ENCODE measurements around the gene GLG1. TPM values are rescaled to one million over a fixed set of nuclear protein-coding genes. Genes with fewer than 3 reads are reported as not detected.
"Not testable (repeated sequence)": the region's sequence is repeated elsewhere in the genome, so short reads cannot be mapped to it uniquely, and the experiment has no call there.

GLG1 gene
- total RNA-seq, 1 experiment from 2014 or later: 81.7 TPM

DNA sequence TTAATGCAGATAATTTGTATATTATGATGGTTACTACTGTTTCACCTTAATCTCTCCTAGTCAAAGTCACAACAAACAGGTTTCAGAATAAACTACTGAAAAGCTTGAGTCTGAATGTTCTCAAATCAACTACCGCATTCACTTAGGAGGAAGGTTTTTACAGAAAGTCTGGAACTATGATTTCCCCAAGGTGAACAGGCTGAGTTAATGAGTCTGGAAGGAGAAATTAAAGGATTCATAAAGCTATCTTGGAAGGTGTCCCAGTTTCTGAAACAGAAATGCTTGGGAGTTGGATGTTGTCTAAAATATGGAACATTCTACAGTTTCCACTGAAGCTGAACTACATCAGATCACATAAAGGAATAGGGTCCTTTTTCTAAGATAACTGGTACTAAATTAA is 69.2 kb downstream of the GLG1 start:
- DNase-seq (ENCODE audit: low read depth): not testable (repeated sequence)

- DNase-seq (ENCODE audit: low read depth): not testable (repeated sequence)
These were observed 72.3 kb downstream of the GLG1 start for GRCh38 chr16:74534650-74535049.

GRCh38 chr16:74524926-74525325 is 82.0 kb downstream of the GLG1 start:
- DNase-seq (ENCODE audit: low read depth): no peak

GRCh38 chr16:74524117-74524516 is 82.8 kb downstream of the GLG1 start:
- DNase-seq (ENCODE audit: low read depth): no peak

GRCh38 chr16:74523706-74524105 is 83.2 kb downstream of the GLG1 start:
- DNase-seq (ENCODE audit: low read depth): not testable (repeated sequence)

GRCh38 chr16:74522160-74522559 is 84.8 kb downstream of the GLG1 start:
- DNase-seq (ENCODE audit: low read depth): no peak

DNA sequence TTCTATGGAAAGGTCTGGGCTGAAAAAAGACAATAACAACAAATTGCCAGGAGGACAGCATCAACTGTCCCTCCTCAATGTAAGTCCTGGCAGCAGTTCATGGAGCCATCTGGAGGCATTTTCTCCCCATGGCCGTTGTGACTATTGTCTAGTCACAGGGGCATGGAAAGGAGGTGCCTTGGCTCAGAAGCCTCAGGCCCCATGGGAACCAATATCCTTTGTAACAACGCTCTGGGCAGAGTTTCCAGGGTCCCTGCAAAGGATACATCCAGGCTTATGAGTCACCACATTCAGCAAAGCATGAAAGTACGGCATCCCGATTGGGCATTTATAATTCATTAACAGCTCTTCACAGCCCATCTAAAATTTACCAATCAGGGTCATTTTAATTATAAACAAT is 85.2 kb downstream of the GLG1 start:
- DNase-seq (ENCODE audit: low read depth): peak; percentile 61

GRCh38 chr16:74518934-74519333 is 88.0 kb downstream of the GLG1 start:
- not testable (repeated sequence) for DNase-seq (ENCODE audit: low read depth)

GRCh38 chr16:74511961-74512360 is 95.0 kb downstream of the GLG1 start:
- DNase-seq (ENCODE audit: low read depth): no peak

GRCh38 chr16:74505011-74505410 is 101.9 kb downstream of the GLG1 start:
- no peak for DNase-seq (ENCODE audit: low read depth)

DNA sequence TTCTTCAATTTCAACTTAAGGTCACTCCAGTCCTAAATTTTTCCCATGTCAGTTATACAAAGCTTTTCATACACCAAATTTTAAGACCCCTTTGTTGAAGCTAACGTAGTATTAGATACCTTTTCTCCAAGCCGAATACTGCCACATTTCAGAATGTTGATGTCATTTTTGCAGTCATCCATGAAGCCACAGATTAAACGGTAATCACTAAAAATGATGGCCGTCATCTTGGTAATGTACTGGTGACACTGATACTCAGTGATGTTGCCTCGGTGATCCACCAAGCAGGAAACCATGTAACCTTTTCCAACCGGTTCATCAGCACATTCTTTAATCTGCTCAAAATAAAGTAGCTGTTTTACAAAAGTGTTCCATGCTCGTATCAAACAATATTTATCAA is 103.5 kb downstream of the GLG1 start:
- DNase-seq (ENCODE audit: low read depth): no peak

DNA sequence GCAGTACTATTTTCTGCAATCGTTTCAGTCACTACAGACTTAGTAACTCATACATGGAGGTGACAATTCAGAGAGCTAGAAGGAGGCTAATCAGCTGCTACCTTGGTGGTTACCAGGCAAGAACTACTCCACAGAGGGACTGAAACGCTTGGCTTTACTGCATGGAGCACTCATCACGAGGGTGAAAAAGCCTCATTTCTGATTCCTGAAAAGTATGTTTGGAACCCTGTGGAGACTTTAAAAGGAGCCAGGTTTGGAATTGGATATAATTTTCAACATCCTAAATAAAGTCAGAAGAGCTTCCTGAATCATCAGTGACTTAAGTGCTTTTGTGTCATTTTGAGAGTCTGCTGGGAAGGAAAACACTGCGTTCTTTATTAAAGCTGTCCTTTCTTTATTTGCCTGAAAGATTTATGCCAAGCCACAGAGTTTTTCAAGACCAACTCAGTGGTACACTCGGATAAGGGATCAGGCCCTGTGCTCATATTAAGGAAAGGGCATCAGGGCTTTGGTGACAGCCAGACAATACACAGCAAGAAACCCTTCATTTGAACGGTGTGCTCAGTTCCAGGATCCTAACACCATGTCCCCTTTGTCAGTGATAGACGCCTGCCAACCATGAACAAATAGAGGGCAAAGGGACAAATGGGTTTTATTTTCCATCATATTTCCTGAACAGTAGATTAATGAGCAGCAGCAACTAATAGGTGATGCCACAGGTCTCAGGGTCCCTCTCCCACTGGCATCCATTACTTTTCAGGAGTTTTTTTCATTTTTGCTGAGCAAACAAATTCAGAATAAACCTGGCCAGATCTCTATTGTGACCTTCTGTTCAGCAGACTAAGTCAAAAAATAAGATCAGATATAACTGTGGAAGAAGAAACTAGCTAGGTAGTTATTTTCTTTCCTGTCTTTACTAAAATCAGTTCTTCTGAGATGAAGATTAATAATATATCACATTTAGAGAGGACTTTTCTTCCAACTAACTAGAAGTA is 105.1 kb downstream of the GLG1 start:
- DNase-seq (ENCODE audit: low read depth): no peak

DNA sequence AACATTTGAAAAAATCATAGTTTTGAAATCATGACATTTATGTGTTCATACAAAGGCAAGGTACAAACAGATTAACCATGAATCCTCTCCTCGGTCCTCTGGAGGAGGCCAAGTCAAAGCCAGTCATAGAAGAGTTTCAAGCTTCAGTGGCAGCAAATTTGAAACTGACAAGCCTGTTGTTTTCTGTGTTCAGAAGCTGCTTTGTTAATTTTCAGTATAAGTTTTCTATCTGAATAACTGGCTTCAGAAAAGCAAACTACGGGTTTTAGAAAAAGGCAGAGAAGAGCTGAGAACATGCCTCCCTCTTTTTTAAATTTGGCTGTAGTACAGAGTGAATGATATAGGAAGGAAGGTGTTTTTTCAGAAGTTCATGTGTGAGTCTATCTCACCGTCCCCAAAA is 106.0 kb downstream of the GLG1 start:
- DNase-seq (ENCODE audit: low read depth): no peak

DNA sequence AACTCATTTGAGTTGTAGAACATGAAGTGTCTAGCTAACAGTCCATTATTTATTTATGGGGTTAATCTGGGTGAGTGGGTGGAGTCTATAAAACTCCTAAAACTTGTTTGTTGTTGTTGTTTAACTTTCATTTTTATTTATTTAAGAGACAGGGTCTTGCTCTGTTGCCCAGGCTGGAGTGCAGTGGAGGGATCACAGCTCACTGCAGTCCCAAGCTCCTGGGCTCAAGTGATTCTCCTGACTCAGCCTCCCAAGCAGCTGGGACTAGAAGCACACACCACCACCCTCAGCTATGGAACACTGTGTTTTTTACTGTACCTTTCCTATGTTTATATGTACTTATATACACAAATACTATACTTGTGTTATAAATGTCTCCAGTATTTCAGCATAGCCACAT is 107.8 kb downstream of the GLG1 start:
- DNase-seq (ENCODE audit: low read depth): no peak

GRCh38 chr16:74497761-74498160 is 109.2 kb downstream of the GLG1 start:
- no peak for DNase-seq (ENCODE audit: low read depth)

- no peak for DNase-seq (ENCODE audit: low read depth)
These were observed 110.9 kb downstream of the GLG1 start for GRCh38 chr16:74496054-74496453.

- DNase-seq (ENCODE audit: low read depth): no peak
These were observed 113.9 kb downstream of the GLG1 start for GRCh38 chr16:74492976-74493375.

DNA sequence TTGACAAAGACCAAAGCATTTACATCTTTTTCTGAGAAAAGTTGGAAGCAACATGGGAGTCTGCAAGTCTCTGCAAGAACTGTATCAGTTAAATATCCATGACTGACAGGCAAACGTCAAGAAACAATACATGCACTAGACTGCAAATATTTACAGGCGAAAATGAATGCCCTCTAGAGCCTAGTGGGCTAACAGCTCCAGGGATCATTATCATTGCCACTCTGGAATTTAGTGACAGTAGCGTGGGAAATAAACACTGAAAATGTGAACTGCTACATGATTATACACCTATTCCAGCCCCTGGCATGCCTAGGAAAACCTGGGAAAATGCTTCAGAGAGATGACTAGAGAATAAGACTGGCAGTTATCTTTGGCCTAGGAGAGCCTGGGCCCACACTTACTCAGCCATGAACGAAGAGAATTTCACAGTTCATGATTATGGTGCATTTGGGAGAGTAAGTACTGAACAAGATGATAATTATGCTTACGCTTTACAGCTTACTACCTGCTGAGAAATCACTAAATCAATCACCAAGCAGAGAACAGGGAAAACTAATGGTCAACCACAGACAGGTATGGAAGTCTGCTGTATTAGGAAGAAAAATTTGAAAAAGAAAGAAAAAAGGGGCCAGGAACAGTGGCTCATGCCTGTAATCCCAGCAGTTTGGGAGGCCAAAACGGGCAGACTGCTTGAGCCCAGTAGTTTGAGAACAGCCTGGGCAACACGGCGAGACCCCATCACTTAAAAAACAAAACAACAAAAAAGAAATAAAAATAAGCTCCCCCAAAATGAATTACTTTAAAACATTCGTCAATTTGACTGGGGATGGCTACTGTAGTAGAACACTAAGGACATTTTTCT is 119.0 kb downstream of the GLG1 start:
- DNase-seq (ENCODE audit: low read depth): no peak

- DNase-seq (ENCODE audit: low read depth): no peak
These were observed 121.0 kb downstream of the GLG1 start for GRCh38 chr16:74485916-74486315.

GRCh38 chr16:74480150-74481029 is 126.5 kb downstream of the GLG1 start:
- DNase-seq (ENCODE audit: low read depth): peak; percentile 54

- DNase-seq (ENCODE audit: low read depth): no peak
These were observed 129.7 kb downstream of the GLG1 start for GRCh38 chr16:74477226-74477625.

Measured in LHCN-M2 (cell line).